Ovary (tissue), 9 donors: ENCODE results near the gene CENPO. TPM values are rescaled to one million over a fixed set of nuclear protein-coding genes. Genes with fewer than 3 reads are reported as not detected.

Source experiments
- DNase-seq, 5 donors: peaks; one replicate each; pipeline ENCODE4 v3.0.0-alpha.2; 2019 to 2020
- H3K27ac ChIP-seq, 2 donors: fragments of 200-600 bp; one replicate each; pipeline versions ENCODE4 v1.5.1 to v1.8.0; 2019 to 2022
- H3K27me3 ChIP-seq: fragments of 200-600 bp; one replicate; pipeline ENCODE4 v1.8.0; 2022
- H3K36me3 ChIP-seq: fragments of 200-600 bp; sonication (generic); one replicate; pipeline ENCODE4 v1.5.1; 2019
- H3K4me1 ChIP-seq: one replicate; pipeline ENCODE4 v1.8.1; 2013; ENCODE audit warnings: mild to moderate bottlenecking, moderate library complexity; ENCODE audit not compliant: insufficient read depth
- H3K4me3 ChIP-seq: fragments of 200-600 bp; sonication (generic); one replicate; pipeline ENCODE4 v1.5.1; 2017
- H3K9me3 ChIP-seq, 2 donors: fragments of 200-600 bp in 1 of 2; sonication (generic) in 1 of 2; one replicate each; pipeline versions ENCODE4 v1.5.1 to v1.8.1; 2013 to 2019; ENCODE audit warnings: mild to moderate bottlenecking in 1 of 2, moderate library complexity in 1 of 2
- EP300 ChIP-seq: sonication (generic); formaldehyde crosslinking; IDR thresholded peaks from one replicate; pipeline ENCODE4 v1.6.1; 2017; ENCODE audit warnings: antibody characterized with exemption
- POLR2A ChIP-seq: fragments of 450-650 bp; IDR thresholded peaks from one replicate; pipeline ENCODE4 v1.6.1; 2017; ENCODE audit warnings: antibody characterized with exemption, mild to moderate bottlenecking, moderate library complexity
- WGBS, 3 donors: extraction: QIAGEN DNeasy Blood & Tissue Kit in 1 of 3; methylation state at CpG; one replicate each; pipeline versions ENCODE4 v1.1.5 to v1.1.7; 2013 to 2017; 5-methylcytosine and 5-hydroxymethylcytosine counted together
- intact Hi-C, 4 donors: fragments of 100-400 bp; cut with DNase I; formaldehyde crosslinking; loops; one replicate each; pipeline versions ENCODE4 v1.11.0 to v1.15.1; 2022 to 2023
- polyA plus RNA-seq, 2 donors: library from polyadenylated mRNA; stranded (reverse); fragments of 200-250 nt in 1 of 2; fragments of 350-450 nt in 1 of 2; fragmentation: Illumina TruSeq in 1 of 2; extraction: RNeasy Lipid Tissue Mini Kit (QIAGEN cat#74804) in 1 of 2; gene quantifications; one replicate each; pipeline ENCODE4 v1.2.3, GENCODE V29; 2013 to 2014
- total RNA-seq, 7 donors: library from RNA; depleted of rRNA in 2 of 7; stranded (reverse); fragments of >200 nt in 2 of 7; fragmentation: NEBNext Ultra II Directional in 3 of 7; extraction: Animal tissue kit (Norgen Biotek cat#: 25700) in 3 of 7; gene quantifications; one replicate each; pipeline versions ENCODE4 v1.1.0 to v1.2.4, GENCODE V29; 2016 to 2023
- TF ChIP-seq, protein P1 (sequence below), 3 donors: fragments of 450-650 bp in 2 of 3; fragments of 200-600 bp in 1 of 3; IDR thresholded peaks; one replicate each; pipeline versions ENCODE4 v1.5.1 to v1.8.0; 2016 to 2022; ENCODE audit warnings: antibody characterized with exemption in 3 of 3, mild to moderate bottlenecking in 1 of 3
- donor health status: DM: no; HTN: no; CAD: no; lungs with moderate emphysema.
- donor health status: DM: no; HTN: no; CAD: no.
- donor health status: Bipolar disorder and iron deficiency.
- donor health status: DM: yes; HTN: yes; CAD: no.
- donor health status: DM: no; HTN: no; CAD: no.
- donor health status: DM: yes; HTN: yes; CAD: no.

Gene CENPO
- total and polyA plus RNA-seq, 9 donors, result 1.0 to 4.7 (median 2.4) TPM

DNA sequence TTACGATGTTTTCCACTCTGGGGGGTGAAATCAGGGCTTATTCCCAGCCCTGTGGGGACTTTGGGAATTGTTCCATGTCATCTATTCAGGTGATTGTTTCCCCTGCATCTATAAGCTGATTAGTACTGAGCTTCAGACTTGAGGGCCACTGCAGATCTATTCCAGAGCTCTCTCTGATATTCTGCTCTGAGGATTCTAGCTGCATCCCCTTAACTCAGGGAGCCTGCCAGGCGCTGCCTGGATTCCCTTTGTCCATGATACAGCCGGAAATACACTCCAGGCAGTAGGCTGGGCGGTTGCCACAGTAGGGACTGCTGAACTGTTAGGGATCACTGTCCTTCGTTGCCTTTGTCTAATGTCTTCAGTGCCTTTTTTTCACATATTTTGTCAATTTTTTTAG, 31.4 kb upstream of the CENPO start:
- TF ChIP-seq POLR2A (no peak), EP300 (no peak)
- TF ChIP-seq, protein P1, sequence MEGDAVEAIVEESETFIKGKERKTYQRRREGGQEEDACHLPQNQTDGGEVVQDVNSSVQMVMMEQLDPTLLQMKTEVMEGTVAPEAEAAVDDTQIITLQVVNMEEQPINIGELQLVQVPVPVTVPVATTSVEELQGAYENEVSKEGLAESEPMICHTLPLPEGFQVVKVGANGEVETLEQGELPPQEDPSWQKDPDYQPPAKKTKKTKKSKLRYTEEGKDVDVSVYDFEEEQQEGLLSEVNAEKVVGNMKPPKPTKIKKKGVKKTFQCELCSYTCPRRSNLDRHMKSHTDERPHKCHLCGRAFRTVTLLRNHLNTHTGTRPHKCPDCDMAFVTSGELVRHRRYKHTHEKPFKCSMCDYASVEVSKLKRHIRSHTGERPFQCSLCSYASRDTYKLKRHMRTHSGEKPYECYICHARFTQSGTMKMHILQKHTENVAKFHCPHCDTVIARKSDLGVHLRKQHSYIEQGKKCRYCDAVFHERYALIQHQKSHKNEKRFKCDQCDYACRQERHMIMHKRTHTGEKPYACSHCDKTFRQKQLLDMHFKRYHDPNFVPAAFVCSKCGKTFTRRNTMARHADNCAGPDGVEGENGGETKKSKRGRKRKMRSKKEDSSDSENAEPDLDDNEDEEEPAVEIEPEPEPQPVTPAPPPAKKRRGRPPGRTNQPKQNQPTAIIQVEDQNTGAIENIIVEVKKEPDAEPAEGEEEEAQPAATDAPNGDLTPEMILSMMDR (IDR thresholded peaks at IDR 0.05), result no peak
- H3K9me3 ChIP-seq, result no peaks in the 10 kb centered on the region
- WGBS, 3 donors, result 93 to 96% (median 95%) methylated on average over 5 of the region's 5 CpGs
- H3K4me3 ChIP-seq, result no peak overlapping the region
- H3K4me1 ChIP-seq, result no peaks in the 10 kb centered on the region
- H3K27ac ChIP-seq, result no peak overlapping the region
- H3K27me3 ChIP-seq, result no peaks in the 10 kb centered on the region
- intact Hi-C loops, result no loop called here
- H3K36me3 ChIP-seq, result no peaks in the 10 kb centered on the region
- DNase-seq, result no peak

DNA sequence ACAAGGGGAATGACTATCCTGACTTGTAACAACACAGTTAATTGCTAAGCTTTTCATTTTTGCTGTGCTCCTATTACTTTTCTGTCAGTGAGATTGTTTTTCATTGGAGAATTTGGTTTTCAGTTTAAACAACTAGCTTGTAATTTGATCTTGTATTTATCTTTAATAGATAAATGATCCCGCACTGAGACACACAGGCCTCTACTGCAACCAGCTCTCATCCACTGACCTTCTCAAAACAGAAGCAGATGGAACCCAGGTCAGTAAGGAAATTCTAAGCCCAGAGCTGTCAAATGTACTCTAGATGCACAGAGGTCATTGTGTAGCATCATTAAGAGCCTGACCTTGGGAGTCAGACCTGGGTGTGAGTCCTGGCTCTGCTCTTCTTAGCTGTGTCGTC, 30.7 kb upstream of the CENPO start:
- Histone ChIP-seq H3K27me3 (no peaks in the 10 kb centered on the region), H3K9me3 (no peaks in the 10 kb centered on the region), H3K4me3 (no peak overlapping the region), H3K4me1 (no peaks in the 10 kb centered on the region), H3K27ac (no peak overlapping the region), H3K36me3 (no peaks in the 10 kb centered on the region)
- intact Hi-C loops, result no loop called here
- WGBS, 3 donors, result 21 to 34% (median 32%) methylated on average over 2 of the region's 2 CpGs
- TF ChIP-seq POLR2A, result no peak
- DNase-seq, result no peak

DNA sequence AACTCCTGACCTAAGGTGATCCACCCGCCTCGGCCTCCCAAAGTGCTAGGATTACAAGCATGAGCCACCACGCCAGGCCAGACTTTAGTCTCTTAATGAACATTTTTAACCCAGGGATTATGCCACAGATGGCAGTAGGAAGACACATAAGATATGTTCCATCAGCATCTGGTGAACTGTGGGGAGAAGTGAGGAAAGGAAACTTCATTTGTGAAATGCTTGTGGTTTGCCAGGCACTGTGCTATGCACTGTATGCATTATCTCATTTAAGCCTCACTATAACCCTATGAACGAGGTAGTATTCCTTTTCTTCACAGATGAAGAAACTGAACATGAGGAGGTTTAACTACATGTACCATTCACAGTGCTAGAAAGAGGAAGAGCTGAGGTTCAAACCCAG, 29.4 kb upstream of the CENPO start:
- no peaks in the 10 kb centered on the region for H3K4me1 ChIP-seq
- DNase-seq, result no peak
- H3K9me3 ChIP-seq, result no peaks in the 10 kb centered on the region
- no peaks in the 10 kb centered on the region for H3K36me3 ChIP-seq
- H3K4me3 ChIP-seq, result no peak overlapping the region
- H3K27me3 ChIP-seq, result no peaks in the 10 kb centered on the region
- intact Hi-C loops, result no loop called here
- H3K27ac ChIP-seq, result no peak overlapping the region
- 95 to 97% (median 97%) methylated on average over 4 of the region's 4 CpGs for WGBS, 3 donors
- TF ChIP-seq EP300, result no peak

DNA sequence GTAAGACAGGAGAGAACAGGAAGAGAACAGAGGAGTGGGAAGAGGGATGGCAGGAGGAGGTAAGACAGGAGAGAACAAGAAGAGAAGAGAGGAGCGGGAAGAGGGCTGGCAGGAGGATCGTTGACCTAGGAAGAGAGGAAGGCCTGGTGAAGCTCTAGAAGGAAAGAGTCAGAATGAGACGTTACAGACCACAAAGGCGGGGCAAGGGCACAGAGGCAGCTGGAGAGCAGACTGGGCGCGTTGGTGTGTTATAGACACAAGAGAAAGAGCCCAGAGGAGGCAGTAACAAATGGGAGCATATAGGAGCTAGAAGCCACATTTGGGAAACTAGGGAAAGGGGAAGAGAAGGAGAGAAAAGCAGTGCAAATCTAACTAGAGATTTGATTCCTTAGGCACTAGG, 26.6 kb upstream of the CENPO start:
- no peak overlapping the region for H3K4me3 ChIP-seq
- 87 to 89% (median 89%) methylated on average over 6 of the region's 6 CpGs for WGBS, 3 donors
- no peak overlapping the region for H3K27ac ChIP-seq
- TF ChIP-seq POLR2A (no peak), EP300 (no peak)
- TF ChIP-seq, protein P1 (IDR thresholded peaks at IDR 0.05), result no peak
- H3K36me3 ChIP-seq, result no peaks in the 10 kb centered on the region
- intact Hi-C loops, result no loop called here
- H3K27me3 ChIP-seq, result no peaks in the 10 kb centered on the region
- no peaks in the 10 kb centered on the region for H3K9me3 ChIP-seq
- no peak for DNase-seq
- no peaks in the 10 kb centered on the region for H3K4me1 ChIP-seq

DNA sequence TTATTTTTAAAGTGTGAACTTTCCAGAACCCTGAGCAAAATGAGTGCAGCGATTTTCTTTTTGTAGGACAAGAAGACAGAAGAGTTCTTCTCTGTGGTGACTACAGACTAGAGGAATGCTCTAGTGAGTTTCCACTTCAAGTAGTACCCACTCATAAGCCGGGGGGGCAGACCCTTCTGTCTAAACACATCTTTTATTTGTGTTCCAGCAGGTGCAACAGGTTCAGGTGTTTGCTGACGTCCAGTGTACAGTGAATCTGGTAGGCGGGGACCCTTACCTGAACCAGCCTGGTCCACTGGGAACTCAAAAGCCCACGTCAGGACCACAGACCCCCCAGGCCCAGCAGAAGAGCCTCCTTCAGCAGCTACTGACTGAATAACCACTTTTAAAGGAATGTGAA, 25.2 kb upstream of the CENPO start:
- no peaks in the 10 kb centered on the region for H3K27me3 ChIP-seq
- DNase-seq, result no peak
- WGBS, 3 donors, result 91 to 92% (median 91%) methylated on average over 5 of the region's 5 CpGs
- no peak overlapping the region for H3K27ac ChIP-seq
- H3K4me1 ChIP-seq, result no peaks in the 10 kb centered on the region
- no peaks in the 10 kb centered on the region for H3K36me3 ChIP-seq
- intact Hi-C loops, result no loop called here
- no peak for TF ChIP-seq EP300
- no peak for TF ChIP-seq POLR2A
- TF ChIP-seq, protein P1 (IDR thresholded peaks at IDR 0.05), result no peak
- no peak overlapping the region for H3K4me3 ChIP-seq
- H3K9me3 ChIP-seq, result no peaks in the 10 kb centered on the region

DNA sequence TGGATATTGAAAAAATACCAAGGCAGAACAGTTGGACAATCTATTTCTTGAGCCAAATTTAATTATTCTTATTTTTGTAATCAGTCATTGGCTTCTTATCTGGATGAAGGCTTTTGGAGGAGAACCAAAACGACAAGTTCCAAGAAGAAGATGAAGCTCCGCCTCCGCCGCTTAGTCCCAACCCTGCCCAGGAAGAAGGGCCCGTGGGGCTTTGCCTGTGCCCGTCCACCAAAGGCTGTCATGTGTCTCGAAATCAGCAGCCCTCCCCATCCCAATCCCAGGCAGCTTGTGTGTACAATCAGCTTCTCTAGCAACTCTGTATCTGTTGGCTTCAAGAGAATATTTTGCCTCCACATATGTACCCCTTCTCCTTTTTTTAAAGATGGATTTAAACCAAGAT, 24.6 kb upstream of the CENPO start:
- 35 to 59% (median 49%) methylated on average over 7 of the region's 7 CpGs for WGBS, 3 donors
- DNase-seq, result peak; percentile 23 to 53 (median 46)

More for the DNA sequence above, 24.6 kb upstream of the CENPO start:
- TF ChIP-seq, protein P1 (IDR thresholded peaks at IDR 0.05), result no peak
- no peak for TF ChIP-seq EP300
- no peak for TF ChIP-seq POLR2A
- H3K4me3 ChIP-seq, result no peak overlapping the region
- no peaks in the 10 kb centered on the region for H3K27me3 ChIP-seq
- intact Hi-C loops, result no loop called here
- no peaks in the 10 kb centered on the region for H3K4me1 ChIP-seq
- H3K9me3 ChIP-seq, result no peaks in the 10 kb centered on the region
- no peaks in the 10 kb centered on the region for H3K36me3 ChIP-seq
- no peak overlapping the region for H3K27ac ChIP-seq
